Stimulated activated naive CD8-positive, alpha-beta T cell treated with anti-CD3 and anti-CD28 coated beads, Interleukin-15, Interleukin-2, amounts not matched to agents 100 ng/mL and 50 ng/mL, for 24 hours (primary cell): ENCODE measurements around the gene NR6A1.

ENCODE experiments used
- H3K27ac Mint-ChIP-seq: one replicate; pipeline ENCODE4 v1.8.0; 2021; ENCODE audit warnings: mild to moderate bottlenecking, mixed read lengths
- H3K27me3 Mint-ChIP-seq: one replicate; pipeline ENCODE4 v1.8.0; 2021; ENCODE audit warnings: mixed read lengths
- H3K36me3 Mint-ChIP-seq: one replicate; pipeline ENCODE4 v1.8.0; 2021; ENCODE audit warnings: low read depth, mixed read lengths
- H3K4me1 Mint-ChIP-seq: one replicate; pipeline ENCODE4 v1.8.0; 2021; ENCODE audit warnings: low read depth, mixed read lengths
- H3K4me3 Mint-ChIP-seq: one replicate; pipeline ENCODE4 v1.8.0; 2021; ENCODE audit warnings: mild to moderate bottlenecking, mixed read lengths
- H3K9me3 Mint-ChIP-seq: one replicate; pipeline ENCODE4 v1.8.0; 2021; ENCODE audit warnings: mixed read lengths

NR6A1 gene

DNA sequence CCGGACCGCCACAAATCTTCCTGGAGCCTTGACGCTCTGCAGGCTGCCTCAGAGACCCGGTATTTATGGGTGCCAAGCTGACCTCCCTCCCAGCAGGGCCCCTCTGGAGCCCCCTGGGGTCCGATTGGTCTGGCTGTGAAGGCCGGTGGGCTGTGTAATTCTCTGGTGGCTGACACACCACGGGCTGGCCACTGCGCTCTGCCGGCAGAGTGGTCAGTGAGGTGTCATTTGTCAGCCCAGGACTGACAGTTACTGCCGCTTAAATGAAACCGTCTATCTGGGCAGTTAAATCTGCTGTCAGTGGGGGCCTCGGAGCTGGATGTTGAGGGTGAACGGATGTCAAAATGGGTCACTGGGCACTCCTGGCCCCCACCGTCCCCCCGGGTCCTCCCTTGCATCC lies 274.6 kb downstream of the NR6A1 start:
- Mint-ChIP-seq H3K4me1 (peaks cover 20% of the 10 kb centered on the region), H3K27me3 (no peaks in the 10 kb centered on the region), H3K27ac (no peak overlapping the region), H3K36me3 (no peaks in the 10 kb centered on the region), H3K9me3 (no peaks in the 10 kb centered on the region), H3K4me3 (no peak overlapping the region)

DNA sequence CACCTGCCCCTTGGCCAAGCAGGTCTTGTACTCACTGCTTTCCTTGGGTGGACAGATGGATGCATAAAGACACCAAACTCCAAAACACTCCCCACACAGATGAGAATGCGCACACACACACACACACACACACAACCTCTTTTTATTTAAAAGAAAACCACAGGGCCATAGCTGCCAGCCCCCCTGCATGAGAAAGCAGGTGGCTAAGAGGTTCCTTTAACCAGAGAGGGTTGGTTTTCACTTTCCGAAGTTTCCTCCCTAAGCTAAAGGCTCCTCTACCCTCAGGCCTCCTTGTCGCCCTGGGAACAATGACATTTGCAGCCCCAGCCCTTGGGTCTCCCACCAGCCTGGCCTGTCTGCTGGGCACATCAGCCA lies 275.0 kb downstream of the NR6A1 start:
- Mint-ChIP-seq H3K4me3 (no peak overlapping the region), H3K27me3 (no peaks in the 10 kb centered on the region), H3K36me3 (no peaks in the 10 kb centered on the region), H3K27ac (peak overlapping the region; percentile 16), H3K4me1 (peaks cover 20% of the 10 kb centered on the region), H3K9me3 (no peaks in the 10 kb centered on the region)

DNA sequence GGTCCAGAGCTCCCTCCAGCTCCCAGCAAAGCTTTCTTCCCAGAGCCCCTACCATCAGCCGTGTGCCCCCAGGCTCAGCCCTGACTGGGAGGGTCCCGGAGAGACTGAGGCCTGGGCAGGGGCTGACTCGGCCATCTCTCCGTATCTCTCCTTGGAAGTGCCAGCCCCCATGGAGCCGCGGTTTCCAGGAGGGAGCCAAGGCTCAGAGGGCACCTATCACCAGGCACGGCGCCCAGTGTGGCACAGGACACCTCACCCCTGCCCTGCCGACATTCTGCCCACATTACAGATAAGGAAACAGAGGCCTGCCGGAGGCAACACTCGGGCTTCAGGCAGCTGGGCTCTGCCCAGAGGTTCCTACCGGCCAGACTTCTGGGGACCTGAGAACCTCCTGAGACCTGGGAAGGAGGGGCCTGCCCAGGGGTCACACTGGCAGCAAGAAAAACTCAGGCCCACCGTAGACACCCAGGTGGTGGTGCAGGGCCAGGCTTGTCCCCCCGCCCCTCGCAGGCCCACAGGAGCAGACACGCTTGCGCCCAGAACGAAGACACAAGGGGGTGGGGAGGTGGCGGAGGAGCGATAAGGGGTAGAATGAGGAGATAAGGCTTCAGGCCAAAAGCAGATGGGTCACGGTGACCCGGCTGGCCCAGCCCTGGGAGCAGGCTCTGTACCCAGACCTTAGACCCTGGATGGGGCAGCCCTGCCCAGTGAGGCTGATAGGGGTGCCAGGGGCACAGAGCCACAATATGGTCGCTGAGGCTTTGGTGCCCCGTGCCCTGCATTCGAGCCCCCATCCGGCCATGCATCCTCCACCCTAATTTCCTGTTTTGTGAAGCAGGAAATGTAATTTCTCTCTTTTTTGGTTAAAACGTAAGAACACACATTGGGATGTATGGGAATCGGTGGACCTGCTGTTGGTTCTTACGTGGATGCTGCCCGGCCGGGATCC lies 275.7 kb downstream of the NR6A1 start:
- Mint-ChIP-seq H3K27ac (peak overlapping the region; percentile 16), H3K27me3 (no peaks in the 10 kb centered on the region), H3K36me3 (no peaks in the 10 kb centered on the region), H3K4me3 (no peak overlapping the region), H3K4me1 (peaks cover 20% of the 10 kb centered on the region), H3K9me3 (no peaks in the 10 kb centered on the region)

DNA sequence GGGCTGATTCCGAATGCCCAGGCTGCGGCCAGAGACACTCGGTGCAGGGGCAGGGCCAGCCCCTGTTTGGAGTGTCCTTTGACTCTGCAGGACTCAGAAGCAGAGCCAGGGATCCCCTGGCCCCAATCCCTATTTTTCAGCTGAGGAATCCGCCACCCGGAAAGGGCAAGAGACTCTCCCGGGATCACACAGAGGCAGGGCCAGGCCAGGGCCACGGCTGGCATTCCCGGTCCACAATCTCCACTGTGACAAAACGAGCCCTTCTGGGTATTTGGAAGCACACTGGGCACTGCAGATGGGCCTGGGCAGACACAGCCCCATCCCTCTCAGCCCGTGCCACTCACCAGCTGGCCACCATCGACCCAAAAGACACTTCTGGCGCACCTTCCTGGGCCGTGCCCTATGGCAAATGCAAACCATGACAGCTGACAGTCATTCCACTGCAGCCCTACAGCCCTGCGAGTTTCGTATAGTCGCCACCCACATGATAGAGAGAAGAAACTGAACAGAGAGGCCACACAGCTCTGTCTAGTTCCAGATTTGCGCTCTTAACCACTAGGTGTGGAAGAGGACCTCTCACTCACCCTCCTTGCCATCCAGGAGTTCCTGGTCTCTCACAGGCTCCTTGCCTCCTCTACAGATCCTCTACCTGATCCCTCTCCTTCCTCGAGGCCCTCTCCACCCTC lies 277.2 kb downstream of the NR6A1 start:
- Mint-ChIP-seq H3K4me3 (no peak overlapping the region), H3K9me3 (no peaks in the 10 kb centered on the region), H3K27me3 (no peaks in the 10 kb centered on the region), H3K4me1 (peaks cover 14% of the 10 kb centered on the region), H3K27ac (no peak overlapping the region), H3K36me3 (no peaks in the 10 kb centered on the region)

DNA sequence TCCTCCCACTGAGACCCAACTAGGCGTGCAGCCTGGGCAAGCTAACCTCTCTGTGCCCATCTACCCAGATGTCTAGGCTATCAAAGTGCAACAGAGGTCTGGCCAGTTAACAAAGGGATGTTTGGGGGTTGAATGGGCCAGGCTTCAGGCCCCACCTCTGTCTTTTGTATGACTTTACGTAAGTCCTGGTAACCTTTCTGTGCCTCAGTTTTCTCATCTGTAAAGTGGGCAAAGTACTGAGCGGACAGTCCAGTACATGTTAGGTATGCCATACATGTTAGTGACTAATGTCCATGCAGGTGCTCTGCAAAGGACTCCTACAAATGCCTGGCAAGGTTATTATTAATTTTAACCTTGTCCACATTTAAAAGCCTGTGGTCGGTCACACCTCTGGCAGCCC lies 277.9 kb downstream of the NR6A1 start:
- Mint-ChIP-seq H3K27me3 (no peaks in the 10 kb centered on the region), H3K36me3 (no peaks in the 10 kb centered on the region), H3K4me3 (no peak overlapping the region), H3K27ac (no peak overlapping the region), H3K9me3 (no peaks in the 10 kb centered on the region), H3K4me1 (peaks cover 14% of the 10 kb centered on the region)

DNA sequence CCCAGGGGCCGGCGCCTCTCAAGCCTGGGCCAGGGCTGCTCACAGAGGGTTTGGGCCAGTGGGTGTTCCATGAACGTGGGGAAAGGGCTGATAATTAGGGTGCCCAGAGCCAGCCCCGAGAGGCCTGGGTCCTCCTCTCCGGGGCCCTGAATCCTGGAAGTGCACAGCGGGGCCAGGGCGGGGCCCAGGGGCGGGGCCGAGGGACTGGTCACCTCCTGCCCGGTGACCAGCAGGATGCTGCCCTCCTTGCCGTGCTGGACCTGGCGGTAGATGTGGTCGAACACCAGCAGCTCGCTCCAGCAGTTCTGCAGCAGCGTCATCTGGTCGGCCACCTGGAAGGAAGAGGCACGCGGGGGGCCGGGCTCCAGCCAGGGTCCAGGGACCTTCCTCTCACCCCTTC lies 278.3 kb downstream of the NR6A1 start:
- Mint-ChIP-seq H3K27me3 (no peaks in the 10 kb centered on the region), H3K4me3 (no peak overlapping the region), H3K36me3 (no peaks in the 10 kb centered on the region), H3K9me3 (no peaks in the 10 kb centered on the region), H3K27ac (no peak overlapping the region), H3K4me1 (peaks cover 14% of the 10 kb centered on the region)

DNA sequence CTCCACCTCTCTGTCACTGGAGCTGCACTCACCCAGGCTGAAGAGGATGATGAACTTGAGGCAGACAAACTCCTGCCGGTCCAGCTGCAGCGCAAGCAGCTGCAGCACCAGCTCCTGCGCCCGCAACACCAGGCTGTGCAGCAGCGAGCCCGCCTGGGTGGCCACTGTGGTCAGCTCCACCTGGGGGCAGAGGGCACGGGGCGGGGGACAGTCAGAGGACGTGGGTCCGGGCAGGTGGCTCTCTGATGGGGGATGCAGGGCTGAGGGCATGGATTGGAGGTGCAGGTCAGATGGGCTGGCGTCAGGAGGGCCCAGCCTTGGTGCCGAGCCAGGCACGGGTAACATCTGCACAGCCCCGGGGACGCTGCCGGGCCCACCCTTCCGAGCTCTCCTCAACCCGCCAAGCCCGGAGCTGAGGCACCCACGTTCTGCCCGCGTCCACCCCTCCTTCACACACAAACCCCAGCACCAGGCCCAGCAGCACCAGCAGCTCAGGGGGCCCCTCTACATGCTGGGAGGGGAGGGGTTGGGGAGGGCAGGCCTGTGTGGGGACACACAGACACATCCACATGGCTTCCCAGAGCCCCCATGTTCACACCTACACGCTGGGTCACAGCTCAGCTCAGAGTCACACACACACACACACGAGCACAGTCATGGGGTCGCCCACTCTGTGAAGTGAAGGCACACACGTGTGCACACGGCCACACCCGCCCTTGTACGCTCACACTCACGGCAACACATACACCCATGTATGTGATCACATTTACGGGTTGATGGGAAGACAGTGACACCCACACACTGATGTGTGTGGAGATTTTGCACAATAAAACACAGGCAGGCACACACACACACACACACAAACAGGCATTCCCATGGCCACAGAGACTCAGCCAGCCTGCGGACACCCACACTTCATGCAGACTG lies 279.8 kb downstream of the NR6A1 start:
- Mint-ChIP-seq H3K4me1 (peaks cover 13% of the 10 kb centered on the region), H3K4me3 (no peak overlapping the region), H3K9me3 (no peaks in the 10 kb centered on the region), H3K36me3 (no peaks in the 10 kb centered on the region), H3K27me3 (no peaks in the 10 kb centered on the region), H3K27ac (no peak overlapping the region)

DNA sequence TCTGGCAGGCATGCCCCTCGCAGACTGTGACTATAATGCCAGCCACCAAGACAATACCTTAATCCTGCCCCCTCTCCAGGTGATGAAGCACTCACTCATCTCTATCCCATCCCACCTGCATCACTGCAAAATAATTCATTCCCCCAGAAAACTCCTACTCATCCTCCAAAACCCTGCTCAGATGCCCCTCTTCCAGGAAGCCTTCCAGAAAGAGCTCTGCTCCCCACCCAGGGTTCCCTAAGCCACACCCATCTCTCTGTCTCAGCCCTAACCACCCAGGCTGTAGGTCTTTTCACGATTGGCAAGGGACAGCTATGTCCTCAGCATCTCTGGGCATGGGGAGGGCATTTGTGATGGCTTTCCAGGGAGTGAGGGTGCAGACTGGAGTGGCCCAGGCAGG lies 281.1 kb downstream of the NR6A1 start:
- H3K4me3 Mint-ChIP-seq = no peak overlapping the region
- H3K27me3 Mint-ChIP-seq = no peaks in the 10 kb centered on the region
- no peaks in the 10 kb centered on the region for H3K9me3 Mint-ChIP-seq
- H3K4me1 Mint-ChIP-seq = peaks cover under 1% of the 10 kb centered on the region
- H3K36me3 Mint-ChIP-seq = no peaks in the 10 kb centered on the region
- no peak overlapping the region for H3K27ac Mint-ChIP-seq

DNA sequence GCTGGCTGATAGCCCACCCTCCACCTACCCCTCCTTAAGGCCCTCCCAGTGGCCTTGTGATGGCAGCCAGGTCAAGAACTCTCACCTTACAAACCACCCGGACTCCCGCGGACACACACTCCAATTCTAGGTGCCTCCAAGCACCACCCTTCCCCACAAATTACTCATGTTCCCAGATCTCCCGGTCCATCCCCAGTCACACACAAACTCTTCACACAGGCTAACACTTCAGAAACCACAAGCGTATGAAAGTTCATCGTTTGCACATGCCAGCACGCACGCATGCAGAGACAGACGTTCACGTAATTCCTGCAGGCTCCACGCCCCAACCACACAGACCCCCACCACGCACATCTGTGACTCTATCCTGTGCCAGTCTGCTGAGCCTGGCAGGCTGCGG lies 281.9 kb downstream of the NR6A1 start:
- Mint-ChIP-seq H3K27me3 (no peaks in the 10 kb centered on the region), H3K36me3 (no peaks in the 10 kb centered on the region), H3K4me1 (no peaks in the 10 kb centered on the region), H3K4me3 (no peak overlapping the region), H3K27ac (no peak overlapping the region), H3K9me3 (no peaks in the 10 kb centered on the region)

DNA sequence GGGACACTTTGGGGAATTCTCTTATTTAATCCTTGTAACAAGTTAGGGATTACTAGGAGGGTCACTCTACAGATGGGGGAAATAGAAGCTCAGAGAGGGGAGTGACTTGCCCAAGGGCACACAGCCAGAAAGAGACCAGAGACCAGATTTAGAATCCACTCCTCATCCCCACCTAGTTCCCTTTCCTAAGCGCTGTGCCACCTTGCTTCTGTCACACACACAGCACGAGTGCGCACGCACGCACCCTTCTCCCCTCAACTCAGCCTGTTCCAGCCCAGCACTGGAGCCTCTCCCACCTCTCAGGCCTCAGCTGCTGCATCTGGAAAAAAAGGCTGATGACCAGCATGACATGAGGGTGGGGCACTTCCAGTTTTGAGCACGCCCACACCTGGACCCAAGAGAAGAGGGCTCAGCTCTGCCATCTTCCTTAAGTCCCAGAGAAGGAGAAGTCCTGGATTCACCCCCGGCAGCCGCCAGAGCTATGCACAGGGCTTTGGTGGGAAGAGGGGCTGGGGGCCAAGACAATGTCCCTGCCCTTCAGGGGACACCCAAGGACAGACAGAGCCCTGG lies 282.4 kb downstream of the NR6A1 start:
- no peaks in the 10 kb centered on the region for H3K36me3 Mint-ChIP-seq
- H3K9me3 Mint-ChIP-seq = no peaks in the 10 kb centered on the region
- no peaks in the 10 kb centered on the region for H3K4me1 Mint-ChIP-seq
- no peaks in the 10 kb centered on the region for H3K27me3 Mint-ChIP-seq
- no peak overlapping the region for H3K4me3 Mint-ChIP-seq
- no peak overlapping the region for H3K27ac Mint-ChIP-seq

DNA sequence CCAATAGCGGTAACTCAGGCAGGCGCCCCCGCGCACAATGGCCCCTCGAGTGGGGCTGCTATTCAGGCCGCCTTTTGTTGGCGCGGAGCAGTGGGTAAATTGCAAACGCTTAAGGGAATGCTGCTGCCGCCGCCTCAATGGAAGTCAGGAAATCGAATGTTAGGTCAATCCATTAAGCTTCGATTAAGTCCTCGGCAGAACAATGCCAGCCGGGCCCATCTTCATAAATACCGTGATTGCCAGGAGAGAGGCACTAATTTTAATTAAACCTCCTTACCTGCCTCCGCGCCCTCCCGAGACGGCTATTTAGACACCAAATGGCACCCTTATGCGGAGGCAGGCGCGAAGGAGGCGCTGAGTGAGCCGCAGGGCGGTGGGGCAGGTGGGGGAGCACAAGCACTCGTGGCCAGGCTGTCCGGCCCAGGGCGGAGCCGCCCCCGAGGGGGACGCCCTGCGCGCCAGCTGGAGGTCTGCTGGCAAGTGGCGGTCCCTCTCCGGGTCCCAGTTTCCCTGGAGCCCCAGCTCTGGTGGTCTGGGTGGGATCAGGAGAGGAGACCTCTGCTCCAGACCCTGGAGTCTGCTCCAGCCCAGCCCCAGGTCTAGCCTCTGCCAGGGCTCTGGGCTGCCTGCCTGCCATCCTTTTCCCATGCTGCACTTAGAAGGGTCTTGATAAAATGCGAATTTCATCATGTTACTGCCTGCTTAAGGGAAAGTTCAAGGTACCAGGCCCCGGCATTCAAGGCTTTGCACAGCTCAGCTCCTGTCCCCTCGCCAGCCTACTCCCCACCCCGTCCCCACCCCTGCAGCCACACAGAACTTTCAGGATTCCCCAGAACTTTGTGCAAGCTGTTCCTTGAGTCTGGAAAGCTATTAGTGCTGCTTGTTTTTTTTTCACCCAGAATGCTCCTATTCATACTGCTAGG lies 283.6 kb downstream of the NR6A1 start:
- Mint-ChIP-seq H3K27ac (no peak overlapping the region), H3K27me3 (no peaks in the 10 kb centered on the region), H3K4me1 (no peaks in the 10 kb centered on the region), H3K4me3 (no peak overlapping the region), H3K36me3 (no peaks in the 10 kb centered on the region), H3K9me3 (no peaks in the 10 kb centered on the region)

DNA sequence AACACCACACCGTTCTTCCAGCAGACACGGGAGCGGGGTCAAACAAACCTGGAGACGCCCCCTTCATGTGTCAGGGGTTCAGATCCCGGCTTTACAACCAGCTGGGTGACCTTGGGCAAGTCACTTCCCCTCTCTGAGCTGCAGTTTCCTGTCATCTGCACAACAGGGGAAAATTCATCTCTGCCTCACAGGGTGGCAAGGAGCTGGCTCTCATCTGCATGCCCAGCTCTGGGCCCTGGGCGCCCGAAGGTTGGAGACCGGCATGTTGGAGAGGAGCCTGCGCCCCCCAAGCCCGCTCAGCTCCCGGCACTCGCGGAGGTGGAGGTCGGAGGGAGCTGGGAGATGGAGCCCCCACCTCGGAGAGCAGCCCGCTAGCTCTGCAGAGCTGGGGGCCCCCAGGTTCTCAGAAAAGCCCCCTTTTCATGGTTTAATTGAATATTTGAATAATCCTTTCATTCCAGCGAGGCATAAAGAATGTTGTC lies 284.3 kb downstream of the NR6A1 start:
- no peak overlapping the region for H3K4me3 Mint-ChIP-seq
- no peak overlapping the region for H3K27ac Mint-ChIP-seq
- H3K27me3 Mint-ChIP-seq = no peaks in the 10 kb centered on the region

DNA sequence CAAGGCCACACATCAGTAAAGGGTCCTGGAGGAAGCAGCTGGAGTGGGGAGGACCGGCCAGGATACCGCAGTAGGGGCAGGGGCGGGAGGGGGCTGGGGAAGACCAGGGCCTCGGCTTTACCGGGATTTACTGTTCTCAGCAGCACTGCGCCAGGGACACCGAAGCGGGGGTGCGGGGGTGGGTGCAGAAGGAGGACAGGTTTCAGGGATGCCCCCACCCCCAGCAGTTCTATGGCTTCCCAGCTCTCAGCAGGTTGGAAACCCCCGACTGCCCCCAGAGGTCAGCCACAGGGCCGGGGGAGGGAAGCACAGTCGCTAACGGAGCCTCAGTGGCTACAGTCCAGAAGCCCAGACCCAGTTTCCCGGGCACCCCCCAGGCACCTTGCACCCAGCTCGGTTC lies 285.2 kb downstream of the NR6A1 start:
- Mint-ChIP-seq H3K36me3 (no peaks in the 10 kb centered on the region), H3K9me3 (no peaks in the 10 kb centered on the region), H3K4me1 (no peaks in the 10 kb centered on the region), H3K27me3 (no peaks in the 10 kb centered on the region), H3K27ac (no peak overlapping the region), H3K4me3 (no peak overlapping the region)

More for the DNA sequence above, 284.3 kb downstream of the NR6A1 start:
- Mint-ChIP-seq H3K4me1 (no peaks in the 10 kb centered on the region), H3K9me3 (no peaks in the 10 kb centered on the region), H3K36me3 (no peaks in the 10 kb centered on the region)

DNA sequence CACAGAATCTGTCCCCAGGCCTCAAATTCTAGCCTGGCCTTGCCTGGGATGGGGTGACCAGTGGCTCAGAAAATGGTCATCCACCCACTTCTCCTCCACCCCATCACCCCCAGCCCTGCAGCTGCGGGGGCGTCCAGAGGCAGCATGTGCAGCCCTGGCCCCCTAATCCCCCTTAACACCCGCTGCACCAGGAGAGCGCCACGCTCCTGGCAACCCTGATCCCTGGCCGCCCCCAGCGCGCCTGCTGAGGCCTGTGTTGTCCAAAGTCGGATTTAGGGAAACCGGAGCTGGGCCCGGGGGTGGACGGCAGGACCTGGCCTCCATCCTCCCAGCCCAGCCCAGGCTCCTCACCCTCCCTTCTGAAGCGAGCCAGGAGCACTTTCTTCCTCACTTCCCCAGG lies 285.9 kb downstream of the NR6A1 start:
- Mint-ChIP-seq H3K4me1 (no peaks in the 10 kb centered on the region), H3K27ac (no peak overlapping the region), H3K36me3 (no peaks in the 10 kb centered on the region)

More for the DNA sequence above, 285.9 kb downstream of the NR6A1 start:
- Mint-ChIP-seq H3K9me3 (no peaks in the 10 kb centered on the region), H3K4me3 (no peak overlapping the region), H3K27me3 (no peaks in the 10 kb centered on the region)
